ENCODE results near the gene IQCE. TPM values are rescaled to one million over a fixed set of nuclear protein-coding genes. Genes with fewer than 3 reads are reported as not detected.
A peak's percentile ranks its signal among the peaks of the same experiment; 100 is the strongest.

IQCE gene
- total RNA-seq, 4 donors from 2014 or later, result 10.5 to 18.6 (median 12.8) TPM

- intact Hi-C loops (cut with DNase I; ENCODE audit: low total_unique reads), result no loop called here
- TF ChIP-seq POLR2A (IDR thresholded peaks at IDR 0.05) (no peak), CTCF (IDR thresholded peaks at IDR 0.05) (no peak)
- no peak overlapping the region for H3K4me3 ChIP-seq (ENCODE audit: low read depth, poor library complexity, severe bottlenecking)
- DNase-seq (ENCODE audit: low spot score in 2 of 2), result peak in 1 of 2 donors; percentile 88
- WGBS, 2 donors, result 32 to 46% methylated on average over 17 to 22 of the region's 22 CpGs
Observed at GRCh38 chr7:2523461-2523936, 35.3 kb upstream of the IQCE start.

- TF ChIP-seq POLR2A (IDR thresholded peaks at IDR 0.05) (no peak), CTCF (IDR thresholded peaks at IDR 0.05) (no peak)
- 30 to 34% methylated on average over 17 to 24 of the region's 51 CpGs for WGBS, 2 donors
- no peak overlapping the region for H3K4me3 ChIP-seq (ENCODE audit: low read depth, poor library complexity, severe bottlenecking)
- DNase-seq (ENCODE audit: low spot score in 2 of 2), result peak; percentile 82 to 96
- intact Hi-C loops (cut with DNase I; ENCODE audit: low total_unique reads), result no loop called here
Observed at GRCh38 chr7:2523941-2524807, 34.6 kb upstream of the IQCE start.

- DNase-seq (ENCODE audit: low spot score in 2 of 2), result peak in 1 of 2 donors; percentile 88
- H3K4me3 ChIP-seq (ENCODE audit: low read depth, poor library complexity, severe bottlenecking), result no peak overlapping the region
- WGBS, 2 donors, result 53 to 54% methylated on average over 36 to 49 of the region's 53 CpGs
- no peak for TF ChIP-seq POLR2A (IDR thresholded peaks at IDR 0.05)
- no peak for TF ChIP-seq CTCF (IDR thresholded peaks at IDR 0.05)
- intact Hi-C loops (cut with DNase I; ENCODE audit: low total_unique reads), result no loop called here
Observed at GRCh38 chr7:2524808-2525657, 33.7 kb upstream of the IQCE start.

- intact Hi-C loops (cut with DNase I; ENCODE audit: low total_unique reads), result no loop called here
Observed at GRCh38 chr7:2525658-2526630, 32.8 kb upstream of the IQCE start.

More at GRCh38 chr7:2525658-2526630, 32.8 kb upstream of the IQCE start:
- no peak overlapping the region for H3K4me3 ChIP-seq (ENCODE audit: low read depth, poor library complexity, severe bottlenecking)
- no peak for DNase-seq (ENCODE audit: low spot score in 2 of 2)
- WGBS, 2 donors, result 58 to 66% methylated on average over 22 to 29 of the region's 36 CpGs
- TF ChIP-seq CTCF (IDR thresholded peaks at IDR 0.05), result no peak
- no peak for TF ChIP-seq POLR2A (IDR thresholded peaks at IDR 0.05)
